Measurements from ENCODE around the gene EDIL3. TPM values are rescaled to one million over a fixed set of nuclear protein-coding genes. Genes with fewer than 3 reads are reported as not detected.
"Not testable (repeated sequence)": the region's sequence is repeated elsewhere in the genome, so short reads cannot be mapped to it uniquely, and the experiment has no call there.

The EDIL3 gene
- total RNA-seq, 1 donor from 2014 or later = 23.6 TPM

DNA sequence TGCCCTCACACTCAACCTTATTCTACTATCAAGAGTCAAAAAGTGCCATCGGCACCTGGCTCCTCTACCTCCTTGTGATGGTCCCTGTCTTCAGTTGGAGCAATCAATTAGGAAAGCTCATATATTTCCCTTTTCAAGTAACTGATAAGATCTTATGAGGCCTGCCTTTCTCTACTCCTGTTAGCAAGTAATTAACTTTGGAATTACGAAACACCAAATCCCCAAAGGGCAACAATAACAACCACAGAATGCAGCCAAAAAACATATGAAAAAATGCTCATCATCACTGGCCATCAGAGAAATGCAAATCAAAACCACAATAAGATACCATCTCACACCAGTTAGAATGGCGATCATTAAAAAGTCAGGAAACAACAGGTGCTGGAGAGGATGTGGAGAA lies 366.2 kb downstream of the EDIL3 start:
- intact Hi-C loops (cut with DNase I); DNase-seq (ENCODE audit: low spot score): not testable (repeated sequence)

DNA sequence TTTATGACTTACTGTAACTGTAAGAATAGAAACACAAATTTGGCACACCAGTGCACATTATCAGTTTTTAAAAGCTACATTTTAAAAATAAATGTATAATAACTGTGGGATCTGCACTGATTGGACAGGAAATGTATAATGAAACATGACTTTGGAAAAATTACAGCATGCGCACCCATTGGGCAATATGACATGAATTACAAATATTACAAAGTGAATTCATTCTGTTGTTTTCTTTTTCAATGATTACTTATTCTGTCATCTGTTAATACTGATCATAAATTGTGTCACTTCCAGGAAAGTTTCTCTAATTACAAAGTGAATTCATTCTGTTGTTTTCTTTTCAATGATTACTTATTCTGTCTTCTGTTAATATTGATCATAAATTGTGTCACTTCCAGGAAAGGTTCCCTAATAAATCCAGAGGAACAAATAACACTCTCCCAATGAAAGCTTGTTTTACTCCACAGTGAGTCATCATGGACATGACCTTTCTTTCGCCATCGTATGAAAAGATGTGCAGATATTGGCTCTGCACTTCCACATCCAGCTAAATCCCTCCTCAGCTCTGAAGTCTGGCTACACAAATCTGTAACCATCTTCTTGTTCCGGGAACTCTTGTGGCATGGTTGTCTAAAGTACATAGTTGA lies 367.0 kb downstream of the EDIL3 start:
- no peak for DNase-seq (ENCODE audit: low spot score)
- intact Hi-C loops (cut with DNase I) = no loop called here

DNA sequence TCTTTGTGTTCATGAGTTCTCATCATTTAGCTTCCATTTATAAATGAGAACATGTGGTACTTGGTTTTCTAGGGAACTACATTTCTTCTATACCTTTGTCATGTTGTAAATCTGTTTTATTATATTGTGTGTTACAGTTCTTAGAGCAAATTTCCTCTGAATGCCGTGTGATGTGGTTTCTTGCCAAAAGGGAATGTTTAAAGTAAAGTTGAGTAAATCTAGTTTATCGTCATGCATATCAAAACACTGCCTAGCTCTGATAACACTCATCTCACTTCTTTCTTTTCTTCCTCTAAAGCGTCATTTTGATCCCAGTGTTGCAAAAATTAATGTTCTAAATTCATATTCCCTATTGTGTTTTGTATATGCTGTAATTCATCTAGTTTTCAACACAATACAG lies 368.6 kb downstream of the EDIL3 start:
- intact Hi-C loops (cut with DNase I) = no loop called here
- no peak for DNase-seq (ENCODE audit: low spot score)

DNA sequence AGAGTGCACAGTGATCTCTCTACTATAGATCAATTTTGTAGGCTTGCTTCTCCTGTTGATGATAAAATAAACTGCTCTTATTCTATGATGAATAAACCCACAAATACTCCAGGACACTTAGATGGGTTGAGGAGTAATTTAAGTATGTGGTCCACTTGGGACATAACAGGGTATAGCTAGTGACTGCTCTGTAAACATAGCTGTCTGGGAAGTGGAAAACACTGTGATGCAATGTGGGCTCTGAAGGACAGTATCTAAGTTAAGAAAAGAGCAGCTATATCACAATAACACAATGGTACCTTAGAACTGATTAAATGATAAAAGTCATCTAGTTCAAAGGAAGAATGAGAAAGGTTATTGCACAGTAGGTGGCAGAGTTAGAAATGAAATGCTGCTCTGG lies 369.7 kb downstream of the EDIL3 start:
- intact Hi-C loops (cut with DNase I) = no loop called here
- no peak for DNase-seq (ENCODE audit: low spot score)

DNA sequence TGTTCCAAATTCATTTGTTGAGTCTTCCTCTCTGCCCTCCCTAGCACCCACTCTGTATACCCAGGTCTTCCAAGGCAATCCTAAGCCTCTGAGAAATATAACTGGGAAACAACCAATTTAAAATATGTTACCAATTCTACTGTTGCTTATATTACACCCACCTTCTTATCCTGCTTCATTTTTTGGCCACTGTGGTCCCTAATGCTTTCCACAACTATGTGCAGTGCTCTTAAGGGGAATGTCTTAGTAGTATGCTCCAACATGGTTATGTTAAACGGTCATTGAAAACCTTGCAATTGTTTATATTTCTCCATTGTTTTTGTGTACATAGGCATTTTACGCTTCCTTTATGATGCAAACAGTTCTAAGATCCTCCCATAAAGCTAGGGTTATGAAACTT lies 390.9 kb downstream of the EDIL3 start:
- DNase-seq (ENCODE audit: low spot score) = no peak
- intact Hi-C loops (cut with DNase I) = no loop called here

DNA sequence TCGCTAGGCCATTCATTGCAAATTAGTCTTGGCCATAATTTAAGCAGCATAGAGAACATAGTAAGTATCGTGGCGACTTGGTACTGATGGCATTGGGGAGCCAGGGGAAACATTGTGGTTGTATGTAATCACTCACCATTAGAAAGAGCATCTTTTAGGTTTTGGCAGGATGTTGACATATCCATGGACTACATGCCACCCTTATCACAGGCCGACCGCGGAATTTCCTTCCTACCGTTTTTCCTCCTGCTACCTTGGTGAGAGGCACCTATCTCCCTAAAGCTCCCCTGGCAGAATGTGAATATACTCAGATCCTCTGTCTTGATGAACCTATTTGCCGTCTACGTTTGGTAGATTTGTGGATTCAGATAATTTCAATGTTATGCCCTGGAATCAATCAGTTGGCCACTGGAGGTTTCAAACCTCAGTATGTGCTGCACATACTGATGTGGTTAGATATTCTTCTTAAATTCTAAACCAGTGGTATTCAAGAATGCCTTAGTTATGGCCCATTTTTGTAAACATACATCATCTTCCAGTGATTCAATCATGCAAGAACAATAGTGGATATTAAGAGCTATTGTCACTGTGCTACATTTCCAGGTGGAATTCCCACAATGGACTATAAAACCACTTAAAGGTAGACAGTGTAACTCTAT lies 393.0 kb downstream of the EDIL3 start:
- DNase-seq (ENCODE audit: low spot score) = no peak
- intact Hi-C loops (cut with DNase I) = no loop called here

DNA sequence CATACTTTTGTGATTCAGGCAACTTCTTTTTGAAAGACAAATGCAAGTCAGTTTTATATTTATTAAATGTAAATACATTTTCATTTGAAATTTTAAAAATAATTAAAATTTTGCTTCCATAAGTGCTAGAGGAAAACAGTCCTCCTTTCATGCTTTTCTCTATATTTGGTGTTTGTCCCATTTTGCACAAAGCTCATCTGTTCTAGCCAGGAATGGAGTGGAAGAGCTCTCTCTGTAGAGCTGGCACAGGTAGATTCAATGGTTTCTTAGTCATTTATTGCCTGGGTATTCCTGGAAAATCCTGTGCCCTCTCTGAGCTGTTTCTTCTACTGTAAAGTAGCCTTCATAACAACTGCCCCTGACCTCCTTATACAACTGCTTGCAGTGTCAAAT lies 396.4 kb downstream of the EDIL3 start:
- intact Hi-C loops (cut with DNase I) = no loop called here

DNA sequence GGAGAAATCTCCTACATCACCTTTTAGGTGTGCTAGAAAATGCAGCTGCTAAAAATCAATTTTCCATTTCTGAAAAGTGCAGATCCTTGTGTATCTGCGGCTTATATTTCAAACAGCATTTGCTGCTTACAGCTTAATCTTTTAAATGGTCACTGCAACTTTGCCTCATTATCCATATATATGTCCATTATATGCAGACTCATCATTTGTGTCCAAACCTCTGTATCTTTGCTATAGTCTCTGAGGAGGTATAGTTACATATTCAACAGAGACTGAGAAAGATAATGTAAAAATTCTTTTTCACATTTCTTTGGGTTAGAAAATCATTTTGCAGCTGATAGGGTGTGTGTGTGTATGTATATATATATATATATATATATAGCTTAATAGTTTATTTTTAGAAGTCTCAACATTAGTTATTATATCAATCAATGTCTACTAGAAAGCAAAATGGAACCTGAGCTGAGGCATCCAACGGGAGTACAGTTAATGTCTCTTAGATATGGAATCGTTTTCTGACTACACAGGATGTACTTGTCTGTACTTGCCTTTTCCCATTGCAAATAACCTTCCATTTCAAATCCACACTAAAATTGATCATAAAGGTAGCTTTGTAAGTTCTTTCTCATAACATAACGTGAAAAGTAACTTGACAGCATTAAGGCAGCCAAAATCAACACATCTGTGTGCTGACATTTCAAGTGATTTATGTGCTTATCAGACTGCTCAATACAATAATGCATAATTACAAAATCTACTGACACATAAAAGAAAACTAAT lies 397.0 kb downstream of the EDIL3 start:
- intact Hi-C loops (cut with DNase I) = no loop called here
- DNase-seq (ENCODE audit: low spot score) = no peak

More for the DNA sequence above, 396.4 kb downstream of the EDIL3 start:
- no peak for DNase-seq (ENCODE audit: low spot score)

DNA sequence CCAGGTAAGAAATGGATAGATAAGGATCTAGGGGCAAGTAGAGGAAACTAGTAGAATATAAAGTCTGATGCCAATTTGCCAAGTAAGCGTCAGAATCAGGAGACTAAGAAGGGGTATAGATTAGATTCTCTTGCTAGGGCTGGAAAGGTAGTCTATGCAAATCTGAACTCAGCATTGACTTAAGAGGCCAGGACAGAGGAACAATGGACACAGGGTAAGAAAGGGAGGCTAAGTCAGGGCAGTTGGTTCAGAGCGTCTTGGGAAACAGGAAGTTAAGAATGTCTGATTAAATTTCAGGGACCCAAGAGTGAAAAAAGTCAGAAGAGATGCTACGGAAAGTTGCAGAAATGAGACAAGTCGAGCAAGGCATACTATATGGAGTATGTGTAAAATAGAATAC lies 400.8 kb downstream of the EDIL3 start:
- no peak for DNase-seq (ENCODE audit: low spot score)
- intact Hi-C loops (cut with DNase I) = no loop called here

DNA sequence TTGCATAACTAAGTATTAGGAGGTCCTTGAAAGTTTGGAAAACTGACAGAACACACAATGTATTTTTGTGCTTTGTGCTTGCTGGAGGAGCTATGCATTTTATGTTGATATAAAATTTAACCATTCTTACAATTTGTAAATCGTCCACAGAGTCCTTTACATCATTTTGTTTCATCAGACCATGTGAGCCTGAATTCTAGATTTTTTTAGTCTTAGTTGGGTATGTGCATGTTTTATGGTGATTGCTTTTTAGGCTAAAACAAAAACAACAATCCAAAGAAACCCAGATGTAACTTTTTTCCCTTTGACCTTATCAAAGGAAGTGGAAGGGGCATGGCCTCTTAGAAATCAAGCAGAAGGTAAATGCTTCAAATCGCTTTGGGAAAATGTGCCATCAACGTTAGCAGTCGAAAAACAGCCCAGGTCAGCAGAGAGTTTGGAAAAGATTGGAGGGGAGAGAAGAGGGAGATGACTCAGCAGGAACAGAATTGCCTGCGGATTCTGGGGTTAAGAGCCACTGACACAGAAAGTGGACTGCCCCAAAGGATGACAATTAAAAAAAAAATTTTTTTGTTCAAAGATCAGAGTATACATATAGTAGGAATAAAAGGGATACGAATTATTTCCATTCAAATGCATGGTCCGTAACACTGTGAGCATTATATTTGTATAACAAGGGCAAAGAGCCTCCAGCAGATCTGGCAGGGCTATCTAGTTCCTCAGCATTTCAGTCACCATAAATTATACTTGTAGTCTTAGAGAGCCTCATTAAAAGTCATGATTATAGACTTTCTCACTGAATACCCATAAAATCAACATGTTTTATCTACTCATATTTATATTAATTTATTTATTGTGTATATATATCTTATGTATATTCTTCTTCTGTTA lies 410.5 kb downstream of the EDIL3 start:
- intact Hi-C loops (cut with DNase I) = no loop called here

DNA sequence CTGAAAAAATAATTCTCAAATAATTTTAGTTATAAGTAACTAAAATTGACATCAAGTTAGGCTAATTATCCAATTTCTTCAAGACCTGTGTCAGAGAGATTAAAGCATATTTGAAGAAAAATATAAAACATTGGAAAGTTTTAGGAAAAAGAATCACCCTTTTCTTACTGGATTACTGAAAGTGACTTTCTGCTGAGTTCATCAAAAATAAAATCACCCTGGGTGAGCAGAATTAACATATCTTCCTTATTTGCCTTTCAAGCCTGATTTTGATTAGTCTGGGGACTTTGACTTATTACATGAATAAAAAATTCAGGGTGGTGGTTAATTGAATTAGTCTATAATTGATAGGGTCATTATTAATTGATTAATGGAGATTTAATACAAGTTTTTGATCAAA lies 411.8 kb downstream of the EDIL3 start:
- intact Hi-C loops (cut with DNase I) = no loop called here

More for the DNA sequence above, 410.5 kb downstream of the EDIL3 start:
- DNase-seq (ENCODE audit: low spot score) = no peak

DNA sequence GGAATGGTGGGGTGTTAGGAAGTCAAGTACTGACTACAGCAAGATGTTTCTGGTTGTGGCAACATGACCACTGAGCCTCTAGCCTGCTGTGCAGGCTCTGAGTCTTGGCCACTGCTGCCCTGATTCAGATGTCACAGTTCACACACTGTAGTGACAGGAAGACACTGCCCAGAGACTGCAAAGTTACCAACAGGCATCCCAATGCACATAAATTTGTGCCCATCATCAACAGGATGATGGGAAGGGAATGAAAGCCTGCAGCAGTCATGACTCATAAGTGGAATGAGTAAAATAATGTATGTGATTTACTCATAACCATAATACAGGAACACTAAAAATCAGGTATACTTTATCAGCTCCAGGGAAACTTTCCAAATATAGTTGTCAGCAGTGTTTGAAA lies 412.4 kb downstream of the EDIL3 start:
- intact Hi-C loops (cut with DNase I) = no loop called here

More for the DNA sequence above, 411.8 kb downstream of the EDIL3 start:
- DNase-seq (ENCODE audit: low spot score) = no peak

DNA sequence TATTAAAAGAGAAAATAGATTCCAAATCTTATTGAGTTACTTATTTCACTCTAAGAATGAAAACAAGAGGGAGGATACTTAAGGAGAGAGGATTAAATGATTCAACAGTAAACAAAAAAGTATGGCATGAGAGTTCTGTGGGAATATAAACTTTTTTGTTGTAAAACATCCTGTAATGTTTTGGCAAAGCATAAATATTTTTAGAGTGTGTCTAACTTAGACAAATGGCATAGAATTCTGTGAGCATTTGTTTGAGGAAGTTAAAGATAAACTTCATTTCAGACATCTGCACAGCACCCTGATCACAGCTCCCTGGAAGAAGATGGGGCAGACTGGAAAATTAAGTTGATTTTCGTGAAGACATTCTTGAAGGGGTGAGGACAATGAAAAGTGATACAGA lies 417.3 kb downstream of the EDIL3 start:
- intact Hi-C loops (cut with DNase I) = no loop called here
- no peak for DNase-seq (ENCODE audit: low spot score)

More for the DNA sequence above, 412.4 kb downstream of the EDIL3 start:
- DNase-seq (ENCODE audit: low spot score) = no peak

DNA sequence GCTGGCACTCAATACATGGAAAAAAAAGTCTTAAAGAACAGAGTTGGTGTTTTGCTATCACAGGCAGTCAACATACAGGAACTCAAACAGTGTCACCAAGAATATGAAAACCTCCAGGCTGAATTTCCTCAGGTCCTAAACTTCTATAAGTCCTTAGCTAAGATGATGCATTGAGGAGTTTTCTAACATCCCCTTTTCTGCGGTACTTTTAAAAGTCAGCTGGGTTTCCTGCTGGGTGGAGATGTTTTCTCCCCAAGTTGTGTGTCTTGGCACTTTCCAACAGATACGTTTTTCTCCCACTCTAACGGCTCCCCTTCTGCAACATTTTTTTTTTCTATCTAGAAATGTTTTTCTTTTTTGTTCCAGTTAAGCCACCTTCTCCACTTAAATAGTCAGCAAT lies 419.2 kb downstream of the EDIL3 start:
- no peak for DNase-seq (ENCODE audit: low spot score)
- intact Hi-C loops (cut with DNase I) = no loop called here

DNA sequence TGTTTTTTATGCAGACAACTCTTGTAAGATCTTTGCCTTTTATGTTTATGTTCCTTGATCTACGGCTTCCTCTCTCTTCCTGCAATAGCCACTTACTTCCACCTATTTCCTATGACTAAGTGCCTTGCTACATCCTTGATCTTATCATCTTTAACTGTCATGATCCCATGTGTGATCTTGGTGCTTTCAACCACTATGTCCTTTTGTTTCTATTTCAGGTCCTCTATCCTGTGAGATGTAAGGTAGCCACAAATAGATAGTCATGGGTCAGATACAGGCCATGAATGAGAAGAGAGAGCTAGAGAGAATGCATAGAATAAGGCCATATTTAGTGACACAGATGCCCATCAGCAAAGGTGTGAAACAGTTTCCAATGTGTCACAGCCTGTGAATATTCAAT lies 420.4 kb downstream of the EDIL3 start:
- DNase-seq (ENCODE audit: low spot score) = no peak
- intact Hi-C loops (cut with DNase I) = no loop called here

DNA sequence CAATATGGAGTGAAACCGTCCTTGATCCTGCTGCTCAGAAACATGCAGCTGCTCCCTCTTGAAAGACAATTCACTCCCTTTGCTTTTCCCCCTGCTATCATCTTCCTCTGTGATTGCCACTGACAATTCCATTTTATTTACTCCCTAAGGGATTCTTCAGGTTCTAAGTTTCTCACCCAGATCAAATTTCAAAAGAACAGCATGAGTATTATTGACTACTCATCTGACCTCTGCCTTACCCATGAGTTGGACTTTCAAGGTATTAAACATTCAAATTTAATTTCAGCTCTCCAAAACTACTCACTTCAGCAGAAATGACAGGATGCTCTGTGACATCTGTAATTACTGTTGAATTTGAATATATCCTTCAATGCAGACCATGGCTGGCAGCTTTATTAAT lies 427.5 kb downstream of the EDIL3 start:
- no peak for DNase-seq (ENCODE audit: low spot score)
- intact Hi-C loops (cut with DNase I) = no loop called here

DNA sequence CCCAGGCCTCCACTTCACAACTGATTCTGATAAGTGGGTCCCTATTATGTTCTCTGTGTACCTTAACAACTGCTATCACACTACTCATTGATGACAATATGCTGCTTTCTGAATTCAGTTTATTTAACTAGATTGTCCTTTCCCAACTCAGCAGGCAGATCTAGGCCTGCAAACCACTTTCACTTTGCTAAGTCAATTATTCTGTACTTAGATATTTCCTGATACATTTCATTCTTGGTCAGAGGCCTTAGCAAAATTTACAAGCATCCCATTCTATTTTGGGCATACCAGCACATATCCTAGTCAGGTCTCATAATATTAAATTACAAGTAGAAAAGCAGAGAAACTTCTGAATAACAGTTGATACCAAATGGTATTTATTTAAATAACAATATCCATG lies 428.3 kb downstream of the EDIL3 start:
- intact Hi-C loops (cut with DNase I) = no loop called here
- DNase-seq (ENCODE audit: low spot score) = no peak

DNA sequence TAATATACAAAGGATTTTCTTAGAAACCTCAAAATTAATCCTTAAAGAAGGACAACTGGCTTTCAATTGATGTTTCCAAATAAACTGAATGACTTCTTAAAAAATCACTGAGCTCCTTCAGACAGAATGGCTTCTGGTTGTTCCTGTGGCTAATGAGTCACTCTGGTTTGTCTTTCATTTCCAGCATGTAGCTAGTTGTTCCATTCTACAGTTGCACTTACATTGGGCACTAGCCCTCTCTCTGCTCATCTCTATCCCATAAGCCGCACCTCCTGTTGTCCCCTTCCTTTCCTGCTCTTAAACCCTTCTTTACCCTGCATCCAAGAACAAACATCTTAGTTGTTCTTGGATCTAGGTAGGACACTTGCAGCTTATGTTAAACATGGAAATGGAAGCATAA lies 428.8 kb downstream of the EDIL3 start:
- no peak for DNase-seq (ENCODE audit: low spot score)
- intact Hi-C loops (cut with DNase I) = no loop called here

DNA sequence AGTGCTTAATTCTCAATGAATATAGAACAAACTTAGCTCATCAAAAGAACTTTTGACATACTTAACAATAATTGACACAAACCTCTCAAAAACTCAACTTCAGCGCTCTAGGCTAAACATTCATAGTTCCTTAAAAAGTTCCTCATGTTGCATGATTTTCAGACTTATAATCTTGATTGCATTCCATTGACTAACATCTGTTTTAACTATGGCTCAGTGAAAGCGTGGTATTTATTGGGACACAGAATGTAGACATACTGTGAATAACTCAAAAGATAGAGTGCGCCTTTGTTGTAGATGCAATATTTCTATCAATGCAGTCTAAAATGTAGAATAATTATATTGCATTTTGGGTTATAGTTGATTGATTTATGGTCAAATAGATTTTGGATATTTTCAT lies 436.9 kb downstream of the EDIL3 start:
- intact Hi-C loops (cut with DNase I) = no loop called here
- no peak for DNase-seq (ENCODE audit: low spot score)

DNA sequence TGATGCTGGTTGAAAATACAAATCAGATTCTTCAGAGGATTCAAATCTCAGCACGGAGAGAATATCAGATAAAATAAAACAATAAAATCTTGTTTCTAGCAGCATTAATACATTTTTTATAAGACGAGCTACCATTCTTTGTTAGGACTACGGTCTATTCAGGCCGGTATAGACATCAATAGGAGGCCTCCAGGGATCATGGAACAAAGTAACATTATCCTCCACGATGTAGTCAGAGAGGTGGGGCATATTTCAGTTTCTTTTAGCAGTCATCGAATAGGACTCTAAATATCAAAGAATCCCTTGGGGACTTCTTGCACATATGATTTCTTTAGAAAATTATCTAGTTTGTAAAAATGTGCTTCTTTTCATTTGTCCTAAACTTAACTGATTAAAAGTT lies 438.2 kb downstream of the EDIL3 start:
- DNase-seq (ENCODE audit: low spot score) = no peak
- intact Hi-C loops (cut with DNase I) = no loop called here
